NCI-H128 (cell line): ENCODE results near the gene PGBD5.
"Not testable (repeated sequence)": the region's sequence is repeated elsewhere in the genome, so short reads cannot be mapped to it uniquely, and the experiment has no call there.

Source experiments
- DNase-seq: peaks from one replicate; lab custom pipeline; 2025; ENCODE audit not compliant: unreplicated experiment; lab: John Stamatoyannopoulos, UW

Gene PGBD5

DNA sequence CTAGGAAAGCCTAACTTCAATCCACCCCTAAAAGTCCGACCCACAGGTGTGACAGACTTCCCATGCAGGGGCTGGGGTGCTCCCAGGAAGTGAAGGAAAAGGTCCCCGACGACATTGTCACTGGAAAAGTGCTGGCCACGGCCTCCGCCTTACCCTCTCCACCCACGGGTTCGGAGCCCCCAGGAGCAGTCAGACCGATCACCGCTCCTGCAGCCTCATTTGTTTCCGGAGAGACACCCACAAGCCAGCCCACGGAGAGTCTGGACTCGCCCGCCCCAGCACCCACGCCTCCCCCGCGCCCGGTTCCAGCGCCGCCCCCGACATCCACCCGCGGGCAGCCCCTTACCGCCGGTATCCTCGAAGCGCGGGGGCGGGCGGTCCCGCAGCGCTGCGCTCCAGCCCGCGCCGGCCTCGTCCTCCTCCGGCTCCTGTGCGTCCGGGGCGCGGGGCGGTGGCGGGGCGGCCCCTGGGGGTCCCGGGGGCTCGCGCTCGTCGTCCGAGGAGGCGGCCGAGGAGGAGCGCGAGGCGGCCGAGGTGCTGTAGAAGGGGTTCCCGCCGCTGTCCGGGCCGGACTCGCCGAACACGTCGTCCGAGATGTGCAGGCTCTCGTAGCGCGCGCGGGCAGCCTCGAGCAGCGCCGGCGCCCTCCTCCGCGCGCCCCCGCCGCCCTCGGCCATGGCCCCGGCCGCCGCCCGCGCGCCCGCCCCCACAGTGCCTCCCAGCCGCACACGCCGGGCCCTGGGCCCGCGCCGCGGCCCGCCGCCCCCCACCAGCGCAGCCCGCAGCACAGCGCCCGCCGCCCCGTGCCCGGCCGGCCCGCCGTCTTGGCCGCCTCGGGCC is 660 bp downstream of the PGBD5 start:
- no peak for DNase-seq

DNA sequence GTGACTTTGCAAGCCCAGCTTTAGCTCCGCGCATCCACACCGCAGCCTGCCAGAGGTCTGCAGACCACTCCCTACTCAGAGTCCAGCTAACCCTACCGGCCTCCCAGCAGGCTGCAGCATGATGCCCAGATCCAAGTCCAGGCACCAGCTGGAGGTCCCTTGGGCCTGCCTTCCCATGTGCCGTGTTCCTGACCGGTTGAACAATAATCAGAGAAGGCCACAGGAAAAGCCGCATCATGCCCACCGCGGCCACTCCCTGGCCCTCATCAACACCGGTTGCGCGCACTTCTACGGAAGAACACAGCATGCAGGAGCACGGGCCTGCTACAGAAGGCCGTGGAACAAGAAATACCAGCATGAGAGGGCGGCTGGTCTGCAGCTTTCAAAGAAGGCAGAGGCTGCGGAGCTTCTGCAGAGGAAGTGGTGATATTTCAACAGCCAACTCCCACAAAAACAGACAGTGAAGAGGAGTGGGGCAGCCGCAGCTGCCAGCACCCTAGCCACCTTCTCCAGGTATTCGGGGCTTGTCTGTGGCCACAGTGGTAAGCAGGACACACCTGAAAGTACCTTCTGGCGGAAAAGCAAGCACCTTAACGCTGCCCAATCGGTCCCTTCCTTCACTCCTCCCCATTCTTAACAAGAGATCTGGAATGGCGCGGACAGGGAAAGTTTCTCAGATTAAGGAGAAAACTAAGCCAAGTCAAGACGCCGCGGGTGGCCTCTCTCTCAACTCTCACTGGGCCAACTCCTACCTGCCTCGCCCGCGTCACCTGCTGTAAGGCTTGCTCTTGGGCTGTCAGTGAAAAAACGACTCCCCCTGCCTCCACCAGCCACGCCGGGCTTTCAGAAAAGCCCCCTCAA is 1.5 kb downstream of the PGBD5 start:
- no peak for DNase-seq

DNA sequence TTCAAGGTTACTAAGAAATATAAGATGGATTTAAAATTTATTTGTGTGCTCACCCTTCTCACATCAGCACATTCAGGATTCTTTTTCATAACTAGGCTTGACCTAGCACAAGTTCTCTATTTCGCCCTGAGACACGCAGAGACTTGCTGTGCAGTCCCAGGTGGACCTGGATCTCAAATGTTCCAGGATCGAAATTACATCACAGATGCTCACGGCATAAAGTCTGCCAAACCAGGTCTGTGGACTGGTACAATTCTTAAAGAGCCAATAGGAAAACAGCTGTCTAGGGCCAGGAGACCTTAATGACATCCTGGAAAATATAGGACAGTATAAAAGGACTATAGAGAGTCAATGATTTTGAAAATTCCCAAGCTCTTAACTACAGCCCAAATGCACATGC is 2.2 kb downstream of the PGBD5 start:
- no peak for DNase-seq

DNA sequence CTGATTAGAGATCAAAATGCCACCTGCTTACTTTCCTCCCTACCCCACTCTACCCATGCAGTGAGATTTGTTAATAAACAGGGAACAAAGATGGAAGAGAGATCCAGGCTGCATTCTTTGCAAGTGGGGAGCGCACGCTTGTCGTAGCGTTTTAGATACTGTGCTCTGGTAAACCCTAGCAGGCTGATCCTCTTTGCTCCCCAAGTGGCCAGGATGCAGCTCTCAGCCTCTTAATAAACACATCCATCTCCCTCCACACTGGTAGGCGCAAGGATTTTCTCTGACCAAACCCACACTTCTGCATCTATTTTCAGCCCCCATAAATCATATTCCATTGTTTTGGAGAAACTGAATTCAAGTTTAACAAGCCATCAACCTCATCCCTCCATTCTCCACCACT is 2.9 kb downstream of the PGBD5 start:
- no peak for DNase-seq

DNA sequence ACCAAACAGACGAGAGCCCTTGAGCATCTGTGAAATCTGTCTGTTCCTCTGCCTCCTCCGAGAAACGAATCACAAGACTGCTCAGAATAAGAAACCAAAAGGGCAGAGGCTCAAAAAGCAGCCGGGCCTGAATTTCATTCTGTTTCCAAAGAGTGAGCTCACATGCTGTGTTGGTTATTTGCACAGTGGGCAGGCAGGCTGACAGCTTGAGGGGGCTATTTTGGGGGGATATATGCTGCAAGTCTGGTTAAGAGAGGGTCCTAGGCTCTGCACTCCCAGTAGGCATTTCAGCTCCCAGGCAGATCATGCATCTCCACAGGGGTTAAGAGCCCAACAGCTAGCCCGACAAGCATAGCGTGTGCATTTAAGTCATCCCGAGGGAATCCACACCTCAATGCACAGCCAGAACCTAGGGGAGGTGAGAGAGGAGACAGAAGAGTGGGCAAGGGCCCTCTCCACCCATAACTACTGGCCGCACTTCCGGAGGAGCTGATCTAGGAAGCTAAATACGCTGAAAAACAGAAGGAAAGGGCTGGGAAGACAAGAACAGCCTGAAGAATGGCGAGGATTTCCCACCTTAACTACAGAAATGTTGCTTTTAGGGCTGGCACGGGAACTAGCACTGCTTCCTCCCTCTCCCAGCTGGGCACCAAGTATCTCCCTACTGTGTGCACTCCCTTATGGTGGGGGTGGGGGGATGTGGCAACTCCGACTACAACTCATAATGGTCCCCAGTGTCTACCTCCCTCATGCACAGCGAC is 3.7 kb downstream of the PGBD5 start:
- DNase-seq: no peak

DNA sequence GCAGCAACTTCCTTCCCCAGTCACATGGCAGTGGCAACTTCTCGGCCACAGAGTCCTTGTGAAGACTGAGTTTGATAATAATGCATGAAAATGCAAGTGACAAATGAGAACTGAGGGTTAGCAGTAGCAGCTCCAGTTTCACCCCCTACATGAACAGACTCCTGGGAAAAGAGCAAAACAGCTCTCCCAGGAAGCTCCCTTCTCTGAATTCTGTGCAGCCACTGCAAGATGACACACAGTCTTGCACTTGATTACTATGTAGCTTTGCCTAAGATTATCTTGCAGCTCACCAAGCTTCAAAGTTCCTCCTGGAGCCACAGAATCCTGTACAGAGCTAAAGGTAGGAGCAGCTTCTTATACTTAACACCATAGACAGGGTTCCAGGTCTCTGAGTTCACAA is 4.7 kb downstream of the PGBD5 start:
- DNase-seq: no peak

DNA sequence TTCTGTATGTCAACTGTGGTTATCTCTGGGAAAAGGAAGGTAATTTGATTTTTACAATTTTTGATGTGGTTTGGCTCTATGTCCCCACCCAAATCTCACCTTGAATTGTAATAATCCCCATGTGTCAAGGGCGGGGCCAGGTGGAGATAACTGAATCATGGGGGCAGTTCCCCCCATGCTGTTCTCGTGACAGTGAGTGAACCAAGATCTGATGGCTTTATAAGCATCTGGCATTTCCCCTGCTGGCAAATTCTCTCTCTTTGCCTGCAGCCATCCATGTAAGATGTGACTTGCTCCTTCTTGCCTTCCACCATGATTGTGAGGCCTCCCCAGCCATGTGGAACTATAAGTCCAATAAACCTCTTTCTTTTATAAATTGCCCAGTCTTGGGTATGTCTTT is 5.8 kb downstream of the PGBD5 start:
- DNase-seq: not testable (repeated sequence)

DNA sequence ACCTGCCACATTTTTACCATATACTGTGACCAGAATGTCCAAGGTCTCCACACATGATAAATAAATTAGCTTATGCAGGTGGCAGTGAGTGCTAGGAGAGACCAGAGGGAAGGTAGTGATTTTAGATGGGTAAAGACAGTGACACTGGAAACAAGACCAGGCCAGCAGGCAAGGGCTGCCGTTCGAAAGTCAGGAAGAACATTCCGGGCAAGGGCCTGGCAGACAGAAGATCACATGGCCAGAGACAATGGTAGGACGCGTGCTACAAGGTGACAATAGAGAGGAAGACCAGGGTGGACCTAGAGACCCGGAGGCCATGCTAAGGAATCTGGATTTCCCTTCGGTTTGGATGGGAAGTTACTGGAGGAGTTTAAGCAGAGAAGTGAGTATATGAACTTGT is 9.7 kb downstream of the PGBD5 start:
- DNase-seq: no peak

DNA sequence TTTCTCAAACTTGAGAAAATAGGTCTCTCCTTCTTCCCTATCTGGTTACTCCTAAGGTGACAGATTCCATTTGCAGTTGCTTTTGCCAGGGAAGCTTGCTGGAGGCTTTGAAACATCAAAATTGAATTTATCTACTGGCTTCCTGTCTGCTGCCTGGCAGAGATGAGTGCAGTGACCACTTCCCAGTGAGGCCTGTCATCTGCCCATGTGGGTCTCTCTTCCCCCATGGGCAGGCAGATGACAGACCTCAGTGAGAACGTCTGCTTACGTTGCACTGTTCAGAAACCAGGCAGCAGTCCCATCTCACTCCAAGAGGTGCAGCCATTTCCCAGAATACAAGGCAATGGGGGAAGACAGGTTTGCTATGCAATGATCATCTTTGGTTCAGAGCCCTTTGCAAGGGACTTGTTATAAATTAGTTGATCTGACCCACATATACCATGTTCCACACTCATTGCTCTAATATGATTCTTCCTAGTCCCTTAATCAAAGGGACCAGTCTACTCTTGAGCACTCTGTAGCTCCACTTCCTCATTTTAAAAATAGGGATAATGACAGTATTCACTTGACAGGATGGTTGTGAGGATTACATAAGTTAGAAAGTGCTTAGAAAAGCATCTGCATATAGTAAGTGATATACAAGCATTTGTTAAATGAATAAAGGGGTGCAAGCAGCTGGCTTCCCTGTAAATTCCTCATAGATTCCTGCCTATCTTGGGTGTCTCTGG is 10.6 kb downstream of the PGBD5 start:
- DNase-seq: no peak

DNA sequence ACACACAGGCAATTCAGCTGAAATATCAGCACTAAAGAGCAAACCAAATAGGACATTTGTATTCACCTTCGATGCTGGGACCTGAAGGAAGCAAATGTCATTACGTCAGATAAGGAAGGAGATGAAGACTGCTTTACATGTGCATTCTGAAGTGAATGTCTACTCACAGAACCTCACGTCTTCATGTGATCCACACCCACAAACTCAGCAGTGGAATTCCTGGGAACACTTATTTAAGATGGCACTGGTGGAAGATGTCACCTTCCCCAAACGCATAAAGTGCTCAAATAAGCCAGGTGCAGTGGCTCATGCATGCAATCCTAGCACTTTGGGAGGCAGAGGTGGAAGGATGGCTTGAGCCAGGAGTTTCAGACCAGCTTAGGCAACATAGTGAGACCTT is 11.4 kb downstream of the PGBD5 start:
- DNase-seq: no peak

DNA sequence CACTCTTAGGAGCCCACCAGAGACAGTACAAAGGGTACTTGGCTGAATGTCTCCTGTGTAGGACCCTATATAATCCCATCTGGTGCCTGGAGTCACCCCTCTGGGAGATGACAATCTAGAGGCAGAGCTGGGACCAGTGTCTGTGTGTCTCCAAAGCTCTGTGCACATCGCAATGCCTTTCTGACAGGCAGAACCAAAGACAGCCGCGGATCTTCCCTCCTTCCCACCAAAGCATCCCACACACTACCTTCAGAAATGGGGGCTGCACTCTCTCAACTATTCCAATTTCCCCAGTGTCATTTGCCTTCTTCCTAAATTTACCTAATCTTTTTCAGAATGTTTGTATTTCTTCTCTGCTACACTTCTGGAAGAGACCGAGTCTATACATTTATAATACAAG is 12.0 kb downstream of the PGBD5 start:
- DNase-seq: no peak

DNA sequence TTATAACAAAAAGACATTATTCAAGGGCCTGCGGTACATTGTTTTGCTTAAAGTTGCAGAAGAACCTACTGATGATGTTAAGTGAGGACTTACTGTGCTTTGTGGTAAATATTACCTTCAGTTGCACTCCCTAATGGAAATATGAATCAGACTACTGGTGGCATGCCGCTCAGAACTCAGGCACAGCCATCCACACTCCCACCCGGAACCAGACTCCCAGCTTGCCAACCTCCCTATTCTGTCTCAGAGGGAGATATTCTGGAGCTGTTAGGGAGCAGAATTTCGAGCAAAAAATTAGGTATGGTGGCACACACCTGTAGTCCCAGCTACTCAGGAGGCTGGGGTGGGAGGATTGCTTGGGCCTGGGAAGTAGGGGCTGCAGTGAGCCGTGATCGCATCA is 13.1 kb downstream of the PGBD5 start:
- DNase-seq: no peak

DNA sequence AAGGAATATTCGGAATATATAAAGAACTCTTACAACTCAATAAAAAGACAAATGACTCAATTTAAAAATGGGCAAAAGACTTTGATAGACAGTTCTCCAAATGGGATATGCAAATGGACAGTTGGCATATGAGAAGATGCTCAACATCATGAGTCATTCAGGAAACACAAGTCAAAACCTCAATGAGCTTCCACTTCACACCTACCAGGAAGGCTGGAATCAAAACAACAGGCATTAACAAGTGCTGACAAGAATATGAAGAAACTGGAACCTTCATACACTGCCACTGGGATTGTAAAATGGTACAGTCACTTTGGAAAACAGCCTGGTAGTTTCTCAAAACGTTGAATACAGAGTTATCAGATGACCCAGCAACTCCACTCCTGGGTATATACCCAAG is 17.2 kb downstream of the PGBD5 start:
- DNase-seq: no peak

DNA sequence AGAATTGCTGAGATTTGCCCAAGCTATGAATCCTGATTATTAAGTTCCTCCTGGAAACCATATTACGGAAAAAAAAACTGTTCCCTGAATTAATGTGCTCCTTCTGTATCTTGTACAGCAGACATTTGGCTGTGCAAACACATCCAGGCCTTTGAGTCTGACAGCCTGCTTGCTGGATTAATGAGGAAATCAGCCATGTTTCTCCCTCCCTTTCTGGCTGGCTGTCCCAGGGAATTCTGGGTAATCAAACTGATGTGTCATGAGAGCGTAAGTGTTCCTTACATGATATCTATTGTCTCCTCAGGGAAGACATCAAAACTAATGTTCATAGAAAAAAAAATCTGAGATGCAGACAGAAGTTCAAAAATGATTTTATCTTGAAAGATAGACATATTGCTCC is 18.8 kb downstream of the PGBD5 start:
- no peak for DNase-seq

DNA sequence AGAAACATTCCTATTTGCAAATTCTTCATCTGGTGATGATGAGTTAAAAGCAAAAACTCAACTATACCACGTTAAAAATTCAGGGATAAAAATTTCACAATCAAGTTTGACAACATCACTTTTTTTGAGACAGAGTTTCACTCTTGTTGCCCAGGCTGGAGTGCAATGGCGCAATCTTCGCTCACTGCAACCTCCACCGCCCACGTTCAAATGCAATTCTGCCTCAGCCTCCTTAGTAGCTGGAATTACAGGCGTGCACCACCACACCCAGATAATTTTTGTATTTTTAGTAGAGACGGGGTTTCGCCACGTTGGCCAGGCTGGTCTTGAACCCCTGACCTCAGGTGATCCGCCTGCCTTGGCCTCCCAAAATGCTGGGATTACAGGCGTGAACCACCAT is 19.4 kb downstream of the PGBD5 start:
- not testable (repeated sequence) for DNase-seq

DNA sequence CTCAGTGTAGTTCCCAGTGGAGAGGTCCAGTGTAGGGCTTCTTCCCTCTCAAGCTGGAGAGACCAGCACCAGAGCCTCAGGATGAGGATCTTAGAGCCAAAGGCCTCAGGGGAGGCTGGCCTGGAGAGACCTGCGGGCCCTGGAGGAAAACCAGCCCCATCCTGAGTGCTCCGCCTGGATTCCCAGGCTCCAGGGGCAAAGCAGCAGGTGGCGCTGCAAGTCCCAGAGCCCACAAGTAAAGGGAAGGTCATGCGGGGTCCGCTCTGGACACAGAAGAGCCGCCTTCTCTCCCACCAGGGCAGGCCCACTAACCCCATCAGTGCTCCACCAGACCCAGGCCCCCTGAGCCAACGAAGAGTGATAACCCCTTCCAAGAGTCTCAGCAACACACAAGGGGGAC is 22.7 kb downstream of the PGBD5 start:
- no peak for DNase-seq

DNA sequence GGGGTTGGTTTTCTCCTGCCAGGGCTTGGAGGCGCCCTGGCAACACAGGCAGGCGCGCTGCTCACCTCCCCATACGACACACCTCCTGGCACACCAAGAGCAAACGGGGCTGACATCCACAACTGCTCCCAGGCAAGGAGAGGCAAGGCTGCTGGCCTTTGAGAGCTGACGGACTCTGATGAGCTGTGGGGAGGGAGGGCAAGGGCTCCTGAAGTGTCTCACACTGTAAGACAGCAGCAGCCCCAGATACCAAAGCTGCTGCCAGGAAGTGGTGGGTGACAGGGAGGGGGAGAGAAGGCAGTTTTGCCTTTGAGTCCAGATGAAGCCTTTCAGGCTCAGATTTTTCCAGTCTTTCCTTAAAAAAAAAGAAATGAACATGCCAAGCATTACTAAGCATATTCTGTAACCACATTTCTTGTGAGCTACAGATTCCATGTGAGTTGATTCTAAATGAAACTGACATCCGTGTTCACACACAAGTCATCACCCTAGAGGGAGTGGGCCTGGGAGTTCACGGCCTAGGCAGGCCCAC is 24.3 kb downstream of the PGBD5 start:
- DNase-seq: no peak

DNA sequence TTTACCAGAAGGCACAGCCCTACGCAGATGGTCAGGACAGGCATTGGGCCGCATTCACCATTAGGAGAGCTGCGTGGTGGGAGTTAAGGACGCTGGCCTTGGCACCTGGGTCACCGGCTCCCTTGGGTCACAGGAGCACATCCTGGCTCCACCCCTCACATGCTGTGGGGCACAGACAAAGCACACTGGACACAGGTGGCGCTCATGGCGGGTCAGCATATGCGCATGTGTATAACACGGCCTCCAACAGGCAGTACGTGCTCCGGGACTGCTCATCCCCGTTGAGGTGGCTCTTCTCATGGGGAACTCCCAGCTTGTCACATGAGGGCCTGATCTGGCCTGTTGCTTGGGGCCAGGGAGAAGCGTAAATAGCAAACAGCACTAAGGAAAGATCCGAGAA is 25.0 kb downstream of the PGBD5 start:
- DNase-seq: no peak

DNA sequence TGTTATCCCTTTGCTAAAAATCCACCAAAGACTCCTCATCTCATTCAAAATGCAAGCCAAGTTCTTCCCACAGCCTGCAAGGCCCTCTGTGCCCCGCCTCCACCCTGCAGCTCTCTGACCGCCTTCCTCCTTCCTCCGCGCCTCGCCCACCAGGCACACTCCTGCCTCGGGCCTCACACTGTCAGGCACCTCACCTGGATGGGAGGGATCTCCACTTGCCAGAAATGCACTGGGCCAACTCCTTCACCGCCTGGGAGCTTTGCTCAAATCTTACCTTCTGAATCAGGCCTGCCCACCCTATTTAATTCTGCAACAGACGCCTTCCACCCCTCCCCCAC is 26.2 kb downstream of the PGBD5 start:
- no peak for DNase-seq

DNA sequence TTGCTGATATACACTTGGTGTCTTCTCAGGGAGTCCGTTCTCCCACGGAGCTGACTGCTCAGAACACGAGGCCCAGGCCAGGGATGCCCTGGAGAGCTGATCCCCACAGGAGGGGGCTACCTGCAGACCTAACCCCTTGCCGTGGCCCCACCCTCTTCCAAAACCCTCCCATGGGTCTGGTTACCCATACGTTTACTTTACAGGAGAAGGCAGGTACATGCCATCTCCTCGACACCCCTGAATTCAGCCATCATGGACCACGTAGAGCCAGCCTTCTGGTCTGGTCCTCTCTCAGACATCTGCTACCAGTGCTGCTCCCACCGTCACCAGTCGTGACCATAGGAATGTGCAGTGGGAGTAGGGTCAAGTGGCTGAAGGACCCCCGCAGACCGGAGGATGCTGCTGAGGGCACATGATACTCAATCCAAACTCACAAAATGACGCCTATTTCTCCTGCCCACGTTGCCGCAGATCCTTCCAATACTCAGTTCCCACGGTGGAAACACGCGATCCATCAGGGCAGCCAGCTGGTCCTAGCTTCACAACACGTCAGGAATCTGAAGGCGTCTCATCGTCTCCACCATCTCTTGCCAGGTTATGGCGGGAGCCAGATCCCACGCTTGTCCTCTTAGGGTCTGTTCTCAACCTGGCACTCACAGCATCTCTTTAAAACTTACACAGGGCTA is 26.7 kb downstream of the PGBD5 start:
- no peak for DNase-seq
